HepG2 (cell line): ENCODE data around the gene GRB7. TPM values are rescaled to one million over a fixed set of nuclear protein-coding genes. Genes with fewer than 3 reads are reported as not detected.
A peak's percentile ranks its signal among the peaks of the same experiment; 100 is the strongest.

Experiments
- FOXK2 ChIP-seq: fragments of 450-650 bp; IDR thresholded peaks from 2 replicates; pipeline ENCODE4 v1.6.1; 2016
- HIVEP1 ChIP-seq: sonication (generic); formaldehyde crosslinking; IDR thresholded peaks from 2 replicates; pipeline ENCODE4 v1.4.0; 2020; ENCODE audit warnings: mild to moderate bottlenecking, missing genetic modification reagents
- HNF1A ChIP-seq, 2 experiments: sonication (generic) in 1 of 2; formaldehyde crosslinking in 1 of 2; IDR thresholded peaks; 2 replicates each; pipeline versions ENCODE4 v1.4.0 to v1.6.1; 2016 to 2020; ENCODE audit warnings: borderline replicate concordance in 1 of 2, low read depth in 1 of 2, mild to moderate bottlenecking in 1 of 2, missing genetic modification reagents in 1 of 2
- HNRNPL ChIP-seq: fragments of 200-400 bp; formaldehyde crosslinking; IDR thresholded peaks from 2 replicates; pipeline ENCODE4 v1.6.1; 2017; ENCODE audit warnings: mild to moderate bottlenecking, low read depth, low read length
- JUN ChIP-seq: sonication (generic); formaldehyde crosslinking; IDR thresholded peaks from 2 replicates; pipeline ENCODE4 v1.4.0; 2020; ENCODE audit warnings: mild to moderate bottlenecking, missing genetic modification reagents
- LCORL ChIP-seq, 2 experiments: fragments of 450-650 bp in 1 of 2; sonication (generic) in 1 of 2; formaldehyde crosslinking in 1 of 2; IDR thresholded peaks; 2 replicates each; pipeline versions ENCODE4 v1.5.0 to v1.6.1; 2017 to 2020; ENCODE audit warnings: antibody characterized with exemption in 1 of 2, missing genetic modification reagents in 1 of 2
- MXD1 ChIP-seq: sonication (generic); formaldehyde crosslinking; IDR thresholded peaks from 2 replicates; pipeline ENCODE4 v1.4.0; 2020; ENCODE audit warnings: mild to moderate bottlenecking, missing genetic modification reagents
- NFKBIZ ChIP-seq: IDR thresholded peaks from 2 replicates; pipeline ENCODE4 v1.6.1; 2018; ENCODE audit warnings: missing genetic modification reagents, missing compliant biosample characterization
- NR3C1 ChIP-seq: sonication (generic); formaldehyde crosslinking; IDR thresholded peaks from 2 replicates; pipeline ENCODE4 v1.4.0; 2020; ENCODE audit warnings: missing genetic modification reagents
- PLRG1 ChIP-seq: fragments of 450-650 bp; conservative IDR thresholded peaks from 2 replicates; pipeline ENCODE4 v1.6.1; 2016
- POLR2A ChIP-seq, 2 experiments: IDR thresholded peaks; 2 replicates each; pipeline ENCODE4 v1.6.1; 2011; ENCODE audit warnings: low read depth in 2 of 2, low read length in 2 of 2, mild to moderate bottlenecking in 1 of 2, moderate library complexity in 1 of 2; ENCODE audit not compliant: insufficient read depth in 1 of 2
- PRDM4 ChIP-seq: sonication (generic); formaldehyde crosslinking; IDR thresholded peaks from 2 replicates; pipeline ENCODE4 v1.9.0; 2021; ENCODE audit warnings: missing genetic modification reagents, borderline replicate concordance
- SIN3A ChIP-seq: IDR thresholded peaks from 2 replicates; pipeline ENCODE4 v1.6.1; 2011; ENCODE audit warnings: low read depth, mild to moderate bottlenecking, control low read depth, low read length, borderline replicate concordance
- SOX13 ChIP-seq, 3 experiments: fragments of 450-650 bp in 1 of 3; sonication (generic) in 1 of 3; formaldehyde crosslinking in 1 of 3; IDR thresholded peaks in 2 of 3; conservative IDR thresholded peaks in 1 of 3; 2 replicates each; pipeline versions ENCODE4 v1.5.0 to v1.6.1; 2016 to 2020; ENCODE audit warnings: antibody characterized with exemption in 1 of 3, mild to moderate bottlenecking in 1 of 3, missing compliant biosample characterization in 1 of 3, missing genetic modification reagents in 1 of 3, moderate library complexity in 1 of 3
- SP5 ChIP-seq: IDR thresholded peaks from 2 replicates; pipeline ENCODE4 v1.6.1; 2016; ENCODE audit warnings: low read depth, borderline replicate concordance
- SRSF9 ChIP-seq: fragments of 200-400 bp; formaldehyde crosslinking; IDR thresholded peaks from 2 replicates; pipeline ENCODE4 v1.6.1; 2018; ENCODE audit warnings: borderline replicate concordance, mild to moderate bottlenecking, low read depth, low read length; ENCODE audit not compliant: insufficient read depth, poor library complexity, severe bottlenecking
- TARDBP ChIP-seq: sonication (generic); formaldehyde crosslinking; IDR thresholded peaks from 2 replicates; pipeline ENCODE4 v1.8.0; 2022; ENCODE audit warnings: mild to moderate bottlenecking, missing genetic modification reagents
- TBL1XR1 ChIP-seq: fragments of 150-350 bp; IDR thresholded peaks from 2 replicates; pipeline ENCODE4 v1.6.1; 2014; ENCODE audit warnings: borderline replicate concordance, low read length; ENCODE audit not compliant: partially characterized antibody
- ZFAT ChIP-seq: sonication (generic); formaldehyde crosslinking; conservative IDR thresholded peaks from 2 replicates; pipeline ENCODE4 v1.8.1; 2023; ENCODE audit warnings: missing genetic modification reagents, inconsistent platforms
- ZNF629 ChIP-seq: sonication (generic); formaldehyde crosslinking; conservative IDR thresholded peaks from 2 replicates; pipeline ENCODE4 v1.5.0; 2020; ENCODE audit warnings: missing genetic modification reagents
- ZNF644 ChIP-seq: IDR thresholded peaks from 2 replicates; pipeline ENCODE4 v1.6.1; 2016; ENCODE audit warnings: low read depth
- ZNF850 ChIP-seq: sonication (generic); formaldehyde crosslinking; conservative IDR thresholded peaks from 2 replicates; pipeline ENCODE4 v1.9.0; 2021; ENCODE audit warnings: mild to moderate bottlenecking, missing genetic modification reagents
- polyA plus RNA-seq, 8 experiments: library from polyadenylated mRNA; depleted of rRNA in 3 of 8; stranded (reverse) in 7 of 8; unstranded in 1 of 8; fragments of >200 nt; fragmentation: Illumina TruSeq in 4 of 8; extraction: Trizol in 4 of 8; gene quantifications; 2 replicates each; pipeline versions ENCODE4 v1.2.1 to v1.2.3, GENCODE V29; 2011 to 2016; ENCODE audit warnings: low read depth in 4 of 8, missing spikeins in 1 of 8, mixed read lengths in 1 of 8; ENCODE audit not compliant: insufficient read depth in 1 of 8
- total RNA-seq, 5 experiments: library from RNA; depleted of rRNA; stranded (reverse); fragments of >200 nt; fragmentation: Illumina TruSeq; extraction: Trizol; gene quantifications; 2 replicates each; pipeline ENCODE4 v1.2.3, GENCODE V29; 2016; ENCODE audit warnings: low read depth in 1 of 5

Gene GRB7
- total and polyA plus RNA-seq, 2 of the 13 experiments (the other 11 are each of a cell fraction or from before 2014, with no cell fraction given), result 60.2 to 77.7 TPM

GRCh38 chr17:39754161-39754957 is 16.6 kb downstream of the GRB7 start (continued):
- peak; percentile 67; the same call in 1 of the 2 replicates for TF ChIP-seq PRDM4 (CRISPR knock-in tag)
- TF ChIP-seq JUN, result no peak
- peak; percentile 65 for TF ChIP-seq SP5 (CRISPR knock-in tag)
- TF ChIP-seq HNF1A (IDR thresholded peaks at IDR 0.05; ENCODE audit: low read depth), result no peak
- TF ChIP-seq HNF1A (CRISPR knock-in tag; IDR thresholded peaks at IDR 0.05; ENCODE audit: borderline replicate concordance), result peak; percentile 92
- no peak for TF ChIP-seq SRSF9
- TF ChIP-seq HNRNPL, result peak; percentile 89
- no peak for TF ChIP-seq LCORL (IDR thresholded peaks at IDR 0.05)
- TF ChIP-seq LCORL (CRISPR knock-in tag; IDR thresholded peaks at IDR 0.05), result peak; percentile 96
- TF ChIP-seq POLR2A (IDR thresholded peaks at IDR 0.05; ENCODE audit: insufficient read depth in 1 of 2, low read depth in 2 of 2, low read length in 2 of 2), result peak in 1 of 2 experiments; percentile 67
- TF ChIP-seq SIN3A, result peak; percentile 59; the same call in 1 of the 2 replicates
- TF ChIP-seq ZNF644 (CRISPR knock-in tag), result no peak; the same call in 1 of the 2 replicates
- peak; percentile 92 for TF ChIP-seq NFKBIZ (CRISPR knock-in tag)
- TF ChIP-seq ZNF629, result peak; percentile 40
- TF ChIP-seq PLRG1, result no peak
- TF ChIP-seq SOX13 (IDR thresholded peaks at IDR 0.05), result no peak
- TF ChIP-seq SOX13 (CRISPR knock-in tag; conservative IDR thresholded peaks at IDR 0.05 in 1 of 2, IDR thresholded peaks at IDR 0.05 in 1 of 2), result peak in 1 of 2 experiments; percentile 58; a peak in 2 of 4 replicates
- TF ChIP-seq FOXK2, result no peak
- peak; percentile 68; the same call in 1 of the 2 replicates for TF ChIP-seq HIVEP1 (CRISPR knock-in tag)
- TF ChIP-seq MXD1 (CRISPR knock-in tag), result peak; percentile 23; the same call in 1 of the 2 replicates
- TF ChIP-seq TARDBP, result peak; percentile 66; the same call in 1 of the 2 replicates
- no peak for TF ChIP-seq NR3C1 (CRISPR knock-in tag)
- TF ChIP-seq ZNF850 (CRISPR knock-in tag), result peak; percentile 93; the same call in 1 of the 2 replicates
- no peak for TF ChIP-seq TBL1XR1
- TF ChIP-seq ZFAT (CRISPR knock-in tag), result 0 out of 2 replicates have a peak, but pooled peaks have one; percentile 50
